ENCODE data around the gene STK40.
A peak's percentile ranks its signal among the peaks of the same experiment; 100 is the strongest.

STK40 gene, protein sequence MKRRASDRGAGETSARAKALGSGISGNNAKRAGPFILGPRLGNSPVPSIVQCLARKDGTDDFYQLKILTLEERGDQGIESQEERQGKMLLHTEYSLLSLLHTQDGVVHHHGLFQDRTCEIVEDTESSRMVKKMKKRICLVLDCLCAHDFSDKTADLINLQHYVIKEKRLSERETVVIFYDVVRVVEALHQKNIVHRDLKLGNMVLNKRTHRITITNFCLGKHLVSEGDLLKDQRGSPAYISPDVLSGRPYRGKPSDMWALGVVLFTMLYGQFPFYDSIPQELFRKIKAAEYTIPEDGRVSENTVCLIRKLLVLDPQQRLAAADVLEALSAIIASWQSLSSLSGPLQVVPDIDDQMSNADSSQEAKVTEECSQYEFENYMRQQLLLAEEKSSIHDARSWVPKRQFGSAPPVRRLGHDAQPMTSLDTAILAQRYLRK
- 38.8 to 42.5 (median 40.5) reads per million in 4 donors for total RNA-seq

DNA sequence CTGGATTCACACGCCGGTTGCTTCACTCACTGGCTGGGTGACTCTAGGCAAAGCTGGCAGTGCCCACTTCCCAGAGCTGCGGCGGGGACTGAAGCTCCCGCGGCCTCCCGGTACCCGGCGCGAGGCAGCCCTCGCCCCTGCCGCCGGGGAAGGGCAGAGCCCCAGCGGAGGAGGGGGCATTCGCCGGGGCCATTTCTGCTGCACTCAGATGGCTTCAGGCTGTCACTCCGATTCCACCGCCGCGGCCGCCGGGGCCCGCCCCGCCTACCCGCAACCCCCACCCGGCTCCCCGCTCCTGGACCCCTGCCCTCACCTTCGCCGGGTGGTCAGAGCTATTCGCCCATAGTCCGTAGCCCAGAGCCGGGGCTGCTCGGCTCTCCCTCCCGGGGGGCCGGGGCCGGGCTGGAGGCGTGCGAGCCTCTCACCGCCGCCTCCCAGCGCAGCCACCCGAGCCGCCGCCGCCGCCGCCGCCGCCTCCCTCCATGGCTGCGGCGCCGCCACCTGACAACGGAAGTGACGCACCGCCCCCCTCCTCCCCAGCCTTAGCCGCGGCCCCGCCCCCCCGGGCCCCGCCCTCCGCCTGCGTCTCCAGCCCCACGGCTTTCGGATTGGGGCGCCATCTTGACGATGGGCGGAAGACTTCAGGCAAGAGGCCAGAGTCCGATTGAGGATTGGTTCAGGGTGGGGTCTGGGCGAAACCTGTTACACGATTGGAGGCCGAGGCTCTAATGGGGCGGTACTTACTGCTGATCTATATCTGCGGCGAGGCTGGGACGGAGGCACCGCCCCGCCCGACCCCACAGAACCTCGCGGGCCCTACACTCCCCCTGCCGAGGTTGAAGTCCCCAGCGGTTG is at the start of gene STK40:
Gene STK40 (minus strand): TSS at position 515 of the 855 bp plus-strand sequence. CDS start 24,592 bp downstream, outside the sequence.
- DNase-seq: peak; percentile 98 to 99 (median 98)

- no peak for DNase-seq
These were observed 47.4 kb upstream of the STK40 start for GRCh38 chr1:36433102-36433501.

- no peak for DNase-seq
These were observed 46.9 kb upstream of the STK40 start for GRCh38 chr1:36432616-36433015.

DNA sequence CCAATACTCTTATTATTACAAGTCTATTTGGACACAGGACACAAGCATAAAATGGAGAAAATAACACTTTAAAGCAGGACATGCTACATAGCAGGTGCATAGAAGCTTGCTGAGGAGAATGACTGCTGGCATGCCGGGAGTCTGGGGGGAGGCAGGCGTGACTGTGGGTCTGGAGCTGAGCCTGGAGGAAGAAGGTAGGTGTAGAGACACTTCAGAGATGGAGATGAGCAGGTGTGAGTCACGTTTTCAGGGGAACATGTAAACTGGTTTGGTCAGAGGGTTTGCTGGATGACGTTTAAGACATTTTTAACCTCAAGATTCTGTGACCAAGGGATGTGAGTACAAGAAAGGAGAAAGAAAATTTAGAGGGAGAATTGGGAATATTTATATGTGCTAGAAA is 40.1 kb upstream of the STK40 start:
- no peak for DNase-seq

DNA sequence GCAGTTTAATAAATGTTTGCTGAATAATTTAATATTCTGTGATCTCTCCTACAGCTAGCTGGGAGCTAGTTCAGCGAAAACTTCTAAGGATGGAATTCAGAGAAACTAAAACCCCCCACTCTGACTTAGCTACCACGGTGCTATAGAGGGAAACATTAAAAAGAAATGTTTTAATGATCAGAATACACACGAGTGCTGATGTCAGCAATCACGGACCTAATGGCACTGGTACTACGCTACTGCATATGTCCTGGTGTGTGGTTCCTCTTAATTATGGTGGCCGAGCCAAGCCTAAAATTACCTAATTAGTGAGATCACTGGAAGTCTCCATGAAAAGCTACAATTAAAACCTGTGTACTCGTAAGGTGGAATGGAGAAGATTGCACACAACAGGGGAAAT is 35.9 kb upstream of the STK40 start:
- DNase-seq: no peak

GRCh38 chr1:36420836-36421317 is 35.2 kb upstream of the STK40 start:
- peak; percentile 71 to 89 (median 81) for DNase-seq

DNA sequence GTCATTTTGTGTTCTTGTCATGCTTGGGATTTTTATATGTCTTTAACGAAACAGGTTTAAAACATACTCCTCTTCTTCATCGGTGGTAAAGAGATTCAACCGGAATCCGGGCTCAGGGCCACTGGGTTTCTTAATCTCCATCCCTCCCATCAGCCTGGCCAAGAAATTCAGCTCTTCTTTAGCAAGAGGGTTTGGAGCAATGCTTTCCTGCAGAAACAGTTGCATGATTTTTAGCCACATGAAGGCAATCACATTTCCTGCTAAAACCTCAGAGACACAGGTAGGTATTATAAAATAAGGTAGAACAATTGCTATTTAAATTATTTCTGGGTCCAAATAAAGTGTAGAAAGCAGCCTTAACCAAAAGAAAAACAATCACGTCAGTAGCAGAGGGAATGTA is 34.7 kb upstream of the STK40 start:
- peak in 1 of 5 donors; percentile 7 for DNase-seq

GRCh38 chr1:36419569-36419968 is 33.8 kb upstream of the STK40 start:
- DNase-seq: no peak

GRCh38 chr1:36419140-36419539 is 33.4 kb upstream of the STK40 start:
- no peak for DNase-seq

DNA sequence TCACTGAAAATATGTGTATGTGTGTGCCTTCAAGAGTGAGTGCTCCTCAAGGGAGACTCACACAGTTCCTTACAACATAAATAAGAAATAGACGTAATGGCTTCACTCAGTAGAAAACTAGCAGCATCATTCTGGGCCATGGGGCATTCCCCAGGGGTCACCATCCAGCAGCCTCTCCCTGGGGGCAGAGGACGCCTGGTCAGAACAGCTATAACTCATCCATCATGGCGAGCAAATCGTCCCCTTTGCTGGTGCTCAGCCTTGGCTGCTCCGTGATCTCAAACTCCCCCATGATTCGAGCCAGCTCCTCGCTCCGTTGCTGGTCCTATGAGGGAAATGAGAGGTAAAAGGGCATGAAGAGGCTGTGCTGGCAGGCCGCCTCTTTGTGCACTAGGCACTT is 32.2 kb upstream of the STK40 start:
- no peak for DNase-seq

GRCh38 chr1:36415661-36416326 is 30.1 kb upstream of the STK40 start:
- DNase-seq: no peak

DNA sequence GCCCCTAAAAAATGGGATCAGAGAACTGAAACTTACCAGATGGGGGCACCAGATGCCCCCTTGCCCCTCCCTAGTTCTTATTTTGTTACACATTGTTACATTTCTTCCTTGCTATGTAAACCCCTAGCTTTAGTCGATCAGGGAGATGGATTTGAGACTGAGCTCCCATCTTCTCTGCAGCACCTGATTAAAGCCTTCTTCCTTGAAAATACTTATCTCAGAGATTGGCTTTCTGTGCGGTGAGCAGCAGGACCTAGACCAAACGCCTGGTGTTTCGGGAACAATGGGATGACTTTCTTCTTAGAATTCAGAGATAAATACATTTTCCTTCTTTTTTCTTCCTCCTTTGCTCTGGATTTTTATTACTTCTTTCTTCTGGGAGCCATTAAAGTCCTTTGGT is 28.7 kb upstream of the STK40 start:
- no peak for DNase-seq

DNA sequence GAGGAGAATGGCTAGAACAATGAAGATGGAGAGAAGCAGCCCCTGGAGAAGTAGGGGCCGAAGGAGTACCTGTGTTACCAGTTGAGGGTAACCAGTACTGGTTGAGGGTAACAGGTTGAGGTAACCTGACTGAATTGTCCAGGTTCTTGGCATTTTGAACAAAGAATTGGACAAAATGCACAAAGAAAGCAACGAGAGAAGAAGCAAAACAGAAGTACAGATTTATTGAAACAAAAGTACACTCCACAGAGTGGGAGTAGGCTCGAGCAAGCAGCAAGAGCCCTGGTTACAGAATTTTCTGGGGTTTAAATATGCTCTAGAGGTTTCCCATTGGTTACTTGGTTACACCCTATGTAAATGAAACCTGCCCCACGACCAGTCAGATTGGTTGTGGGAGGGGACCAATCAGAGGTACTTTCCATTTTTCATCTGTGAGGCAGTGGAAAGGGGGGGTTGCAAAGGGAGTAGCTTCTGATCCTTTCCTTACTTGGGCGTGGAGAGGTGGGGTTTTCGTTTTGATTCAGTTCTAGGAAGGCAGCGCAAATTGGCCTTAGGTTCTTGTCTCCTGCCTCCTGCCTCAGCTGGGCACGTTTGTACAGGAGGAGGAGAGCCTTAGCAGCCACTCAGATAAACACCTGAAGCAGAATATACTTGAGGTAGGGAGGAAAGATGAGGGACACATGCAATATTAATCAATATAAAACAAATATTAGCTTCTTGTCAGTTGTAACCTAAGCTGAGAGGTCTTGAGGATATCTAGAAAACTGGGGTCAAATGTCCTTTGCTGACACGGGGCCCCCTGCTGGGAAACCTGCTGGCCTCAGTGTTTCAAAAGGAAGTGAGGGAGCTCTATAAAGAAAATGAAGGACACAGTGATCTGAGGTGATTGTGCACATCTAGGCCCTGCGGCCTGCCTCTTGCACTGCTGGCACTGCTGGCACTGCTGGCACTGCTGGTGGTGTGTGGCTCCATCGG is 26.2 kb upstream of the STK40 start:
- peak in 2 of 5 donors; percentile 11 to 90 for DNase-seq

DNA sequence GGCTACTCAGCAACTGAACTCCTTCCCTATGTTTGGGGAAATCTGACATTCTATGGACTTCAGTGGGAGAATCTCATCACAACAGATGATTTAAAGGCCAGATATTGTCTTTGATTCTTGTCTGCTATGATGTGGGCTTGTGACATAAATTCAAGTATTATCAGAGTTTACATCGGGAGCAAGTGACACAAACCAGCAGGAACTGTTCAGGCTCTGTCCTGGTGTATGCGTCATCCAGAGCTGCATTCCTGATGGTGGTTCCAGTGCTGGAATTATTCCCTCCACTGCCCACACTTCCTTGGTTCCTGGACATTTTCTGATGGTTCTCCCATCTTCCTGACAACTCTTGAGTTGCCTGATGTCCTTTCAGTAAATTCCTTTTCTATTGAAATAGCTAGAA is 22.8 kb upstream of the STK40 start:
- DNase-seq: no peak

DNA sequence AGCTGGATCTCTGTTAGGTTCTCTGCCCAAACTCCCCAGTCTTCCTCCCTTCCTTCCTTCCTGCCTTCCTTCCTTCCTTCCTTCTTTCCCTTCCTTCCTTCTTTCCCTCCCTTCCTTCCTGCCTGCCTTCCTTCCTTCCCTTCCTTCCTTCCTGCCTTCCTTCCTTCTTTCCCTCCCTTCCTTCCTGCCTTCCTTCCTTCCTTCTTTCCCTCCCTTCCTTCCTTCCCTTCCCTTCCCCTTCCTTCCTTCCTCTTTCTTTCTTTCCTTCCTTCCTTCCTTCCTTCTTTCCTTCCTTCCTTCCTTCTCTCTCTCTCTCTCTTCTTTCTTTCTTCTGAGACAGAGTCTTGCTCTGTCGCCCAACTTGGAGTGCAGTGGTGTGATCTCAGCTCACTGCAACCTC is 20.7 kb upstream of the STK40 start:
- DNase-seq: no peak

DNA sequence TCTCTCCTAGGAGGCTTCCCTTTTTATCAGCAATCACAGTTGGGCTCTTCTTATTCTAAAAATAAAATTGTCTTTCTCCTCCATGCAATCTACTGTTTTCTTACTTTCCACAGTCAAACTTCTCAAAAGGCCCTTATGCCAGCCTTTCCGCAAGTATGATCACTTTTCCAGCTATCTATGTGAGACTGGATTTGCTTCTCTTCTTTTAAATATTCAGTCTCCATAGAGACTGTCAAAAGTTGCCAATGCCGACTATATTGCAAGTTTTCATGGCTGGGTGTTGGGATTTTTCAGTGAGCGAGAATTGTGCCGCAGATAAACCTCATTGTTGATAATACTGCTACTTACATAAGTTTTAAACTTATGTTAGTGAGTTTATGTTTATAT is 16.8 kb upstream of the STK40 start:
- no peak for DNase-seq

DNA sequence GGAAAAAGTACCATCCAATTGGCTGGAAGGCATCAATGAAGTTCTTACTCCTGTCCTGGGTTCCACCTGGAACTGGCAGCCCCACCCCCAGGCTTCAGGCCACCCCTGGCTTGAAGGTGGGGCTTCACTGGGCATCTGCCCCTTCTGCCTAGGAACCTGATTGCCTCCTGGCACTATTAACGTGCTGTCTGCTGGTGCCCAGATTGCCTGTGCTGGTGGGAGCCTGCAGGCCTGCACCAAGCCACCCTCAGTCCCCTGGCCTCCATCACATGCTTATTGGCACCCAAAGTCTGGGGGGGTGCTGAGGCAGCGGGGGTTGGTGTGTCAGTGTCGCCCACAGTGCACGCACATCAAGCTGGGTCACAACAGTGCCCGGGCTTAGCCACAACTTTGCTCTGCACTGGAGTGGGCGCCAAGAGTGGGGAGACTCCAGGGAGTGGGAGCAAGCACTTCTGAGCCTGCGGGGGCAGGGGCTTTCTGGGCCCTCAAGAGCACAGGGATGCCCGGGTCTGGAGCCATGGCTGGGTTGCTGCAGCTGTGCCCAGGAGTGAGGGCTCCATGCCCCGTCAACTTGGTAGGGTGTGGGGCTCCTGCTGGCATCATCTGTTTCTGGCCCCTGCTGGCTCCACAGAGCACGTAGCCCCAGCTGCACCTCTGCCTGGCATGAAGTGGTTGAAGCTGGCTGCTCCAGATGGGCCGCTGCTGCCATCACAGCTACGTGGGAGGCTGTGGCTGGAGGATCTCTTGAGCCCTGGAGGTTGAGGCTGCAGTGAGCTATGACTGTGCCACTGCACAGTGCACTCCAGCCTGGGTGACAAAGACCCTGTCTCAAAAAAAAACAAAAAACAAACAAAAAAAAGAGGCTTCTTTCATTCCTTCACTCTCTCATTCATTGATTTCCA is 16.1 kb upstream of the STK40 start:
- DNase-seq: no peak

DNA sequence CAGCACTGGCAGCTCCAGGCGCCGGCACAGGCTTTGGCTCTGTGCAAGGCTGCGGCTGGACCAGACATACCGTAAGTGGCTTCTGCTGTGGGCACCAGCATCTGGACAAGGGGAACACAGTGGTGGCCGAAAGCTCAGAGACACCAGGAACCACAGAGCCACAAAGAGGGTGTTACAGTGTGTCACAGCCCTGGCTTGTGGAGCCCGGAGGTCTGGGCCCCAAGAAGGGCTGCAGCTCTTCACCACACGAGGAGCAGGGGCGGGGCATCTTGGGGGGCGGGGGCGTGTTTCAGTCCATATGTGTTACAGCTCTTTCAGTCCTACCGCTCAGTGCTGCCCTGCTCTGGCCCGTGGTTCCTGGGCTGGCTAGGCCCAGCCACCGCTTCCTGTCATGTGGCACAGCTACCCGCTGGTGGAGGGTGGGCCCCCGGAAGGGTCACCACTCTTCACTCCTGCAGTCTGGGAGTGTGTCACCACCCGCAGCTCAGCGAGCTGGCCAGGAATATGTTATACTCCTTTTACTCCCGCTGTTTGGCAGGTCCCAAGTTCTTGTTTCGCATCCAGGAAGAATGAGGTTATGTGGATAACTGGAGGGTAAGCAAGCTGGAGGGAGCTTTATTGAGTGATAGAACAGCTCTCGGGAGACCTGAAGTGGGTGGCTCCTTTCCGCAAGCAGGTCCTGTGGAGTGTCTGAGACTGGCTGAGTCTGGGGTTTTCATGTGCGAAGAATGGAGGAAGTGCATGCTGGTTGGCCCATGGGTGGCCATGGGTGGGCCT is 15.3 kb upstream of the STK40 start:
- peak in 1 of 5 donors; percentile 47 for DNase-seq

DNA sequence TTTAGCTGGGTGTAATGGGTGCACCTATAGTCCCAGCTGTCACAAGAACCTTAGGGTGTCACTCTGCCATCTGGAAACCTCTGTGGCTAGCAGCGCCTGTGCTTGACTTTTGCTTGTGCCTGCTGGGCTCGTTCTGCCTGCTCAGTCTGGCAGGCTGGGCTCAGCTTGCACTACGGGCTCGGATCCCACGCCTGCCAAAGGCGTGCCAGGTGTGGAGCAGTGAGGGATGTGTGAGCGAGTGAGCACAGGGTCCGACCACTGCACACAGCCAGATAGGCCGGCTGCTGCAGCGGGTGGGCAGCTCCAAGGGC is 14.7 kb upstream of the STK40 start:
- no peak for DNase-seq

- no peak for DNase-seq
These were observed 12.8 kb upstream of the STK40 start for GRCh38 chr1:36398370-36398977.

Measured in T-helper 1 cell (primary cell).